ENCODE data around the gene PRDM8.

The PRDM8 gene

GRCh38 chr4:80178964-80179363, 18.3 kb upstream of the PRDM8 start:
- Histone ChIP-seq H3K79me2 (ENCODE audit: control insufficient read depth, low read length) (no peaks in the 10 kb centered on the region), H3K27me3 (ENCODE audit: control insufficient read depth, low read length) (peaks cover 10% of the 10 kb centered on the region), H3K9me2 (replicated peaks; ENCODE audit: control insufficient read depth, low read length) (no peaks in the 10 kb centered on the region), H3K4me1 (ENCODE audit: control insufficient read depth, low read length) (no peaks in the 10 kb centered on the region), H3K9me3 (ENCODE audit: control insufficient read depth, insufficient read depth, low read length) (no peaks in the 10 kb centered on the region; the same call in 1 of the 2 replicates), H3K27ac (ENCODE audit: low read depth, low read length) (no peak overlapping the region), H4K20me1 (ENCODE audit: control insufficient read depth, insufficient read depth, low read depth, low read length) (no peaks in the 10 kb centered on the region), H3K4me3 (ENCODE audit: low read length) (no peak overlapping the region), H3K4me2 (ENCODE audit: low read length) (no peak overlapping the region), H3F3A (ENCODE audit: control insufficient read depth, insufficient read depth) (no peaks in the 10 kb centered on the region), H3K36me3 (ENCODE audit: control insufficient read depth, low read length) (no peaks in the 10 kb centered on the region)
- no peak for TF ChIP-seq CTCF (IDR thresholded peaks at IDR 0.05; ENCODE audit: low read depth, low read length, poor library complexity, severe bottlenecking)
- TF ChIP-seq EZH2phosphoT487 (IDR thresholded peaks at IDR 0.05; ENCODE audit: borderline replicate concordance, low read length), result no peak

- H3K9me3 ChIP-seq (ENCODE audit: control insufficient read depth, insufficient read depth, low read length), result no peaks in the 10 kb centered on the region; the same call in 1 of the 2 replicates
- no peaks in the 10 kb centered on the region for H4K20me1 ChIP-seq (ENCODE audit: control insufficient read depth, insufficient read depth, low read depth, low read length)
- peaks cover 5% of the 10 kb centered on the region for H3K4me1 ChIP-seq (ENCODE audit: control insufficient read depth, low read length)
- H3K9me2 ChIP-seq (replicated peaks; ENCODE audit: control insufficient read depth, low read length), result no peaks in the 10 kb centered on the region
- no peak overlapping the region for H3K4me3 ChIP-seq (ENCODE audit: low read length)
- no peaks in the 10 kb centered on the region for H3F3A ChIP-seq (ENCODE audit: control insufficient read depth, insufficient read depth)
- H3K36me3 ChIP-seq (ENCODE audit: control insufficient read depth, low read length), result no peaks in the 10 kb centered on the region
- no peaks in the 10 kb centered on the region for H3K79me2 ChIP-seq (ENCODE audit: control insufficient read depth, low read length)
- H3K27ac ChIP-seq (ENCODE audit: low read depth, low read length), result no peak overlapping the region
- H3K4me2 ChIP-seq (ENCODE audit: low read length), result no peak overlapping the region
- peaks cover 15% of the 10 kb centered on the region for H3K27me3 ChIP-seq (ENCODE audit: control insufficient read depth, low read length)
- TF ChIP-seq CTCF (IDR thresholded peaks at IDR 0.05; ENCODE audit: low read depth, low read length, poor library complexity, severe bottlenecking), result no peak
- no peak for TF ChIP-seq EZH2phosphoT487 (IDR thresholded peaks at IDR 0.05; ENCODE audit: borderline replicate concordance, low read length)
Measured at GRCh38 chr4:80179637-80180161, 17.6 kb upstream of the PRDM8 start.

GRCh38 chr4:80180743-80181142, 16.6 kb upstream of the PRDM8 start:
- peaks cover 7% of the 10 kb centered on the region for H3K4me1 ChIP-seq (ENCODE audit: control insufficient read depth, low read length)
- no peaks in the 10 kb centered on the region; the same call in 1 of the 2 replicates for H3K9me3 ChIP-seq (ENCODE audit: control insufficient read depth, insufficient read depth, low read length)
- H3K36me3 ChIP-seq (ENCODE audit: control insufficient read depth, low read length), result no peaks in the 10 kb centered on the region
- no peaks in the 10 kb centered on the region for H3F3A ChIP-seq (ENCODE audit: control insufficient read depth, insufficient read depth)
- H3K4me3 ChIP-seq (ENCODE audit: low read length), result no peak overlapping the region
- TF ChIP-seq EZH2phosphoT487 (IDR thresholded peaks at IDR 0.05; ENCODE audit: borderline replicate concordance, low read length) (no peak), CTCF (IDR thresholded peaks at IDR 0.05; ENCODE audit: low read depth, low read length, poor library complexity, severe bottlenecking) (no peak)
- no peak overlapping the region for H3K27ac ChIP-seq (ENCODE audit: low read depth, low read length)
- no peaks in the 10 kb centered on the region for H3K9me2 ChIP-seq (replicated peaks; ENCODE audit: control insufficient read depth, low read length)
- no peaks in the 10 kb centered on the region for H3K79me2 ChIP-seq (ENCODE audit: control insufficient read depth, low read length)
- H3K4me2 ChIP-seq (ENCODE audit: low read length), result no peak overlapping the region
- peaks cover 24% of the 10 kb centered on the region for H3K27me3 ChIP-seq (ENCODE audit: control insufficient read depth, low read length)
- H4K20me1 ChIP-seq (ENCODE audit: control insufficient read depth, insufficient read depth, low read depth, low read length), result no peaks in the 10 kb centered on the region

Data from DOHH2 (cell line).